AG08395 (cell line): Measurements from ENCODE around the gene PEX10.

Source experiments
- DNase-seq: peaks from one replicate; pipeline ENCODE4 v3.0.0; 2012; ENCODE audit warnings: mixed read lengths, low spot score

The PEX10 gene

GRCh38 chr1:2375246-2375922 lies 37.0 kb downstream of the PEX10 start:
- no peak for DNase-seq

- no peak for DNase-seq
These were observed 37.9 kb downstream of the PEX10 start for GRCh38 chr1:2374252-2375155.

GRCh38 chr1:2373551-2374251 lies 38.7 kb downstream of the PEX10 start:
- DNase-seq: no peak

- no peak for DNase-seq
These were observed 39.5 kb downstream of the PEX10 start for GRCh38 chr1:2372551-2373490.

GRCh38 chr1:2368053-2368744 lies 44.2 kb downstream of the PEX10 start:
- DNase-seq: no peak

GRCh38 chr1:2363847-2364513 lies 48.4 kb downstream of the PEX10 start:
- no peak for DNase-seq

- DNase-seq: no peak
These were observed 51.6 kb downstream of the PEX10 start for GRCh38 chr1:2360588-2361364.

GRCh38 chr1:2358651-2359640 lies 53.4 kb downstream of the PEX10 start:
- DNase-seq: no peak

GRCh38 chr1:2358072-2358471 lies 54.3 kb downstream of the PEX10 start:
- DNase-seq: no peak

- DNase-seq: no peak
These were observed 55.2 kb downstream of the PEX10 start for GRCh38 chr1:2356911-2357845.

GRCh38 chr1:2356401-2356800 lies 56.0 kb downstream of the PEX10 start:
- DNase-seq: no peak

GRCh38 chr1:2355373-2356261 lies 56.7 kb downstream of the PEX10 start:
- no peak for DNase-seq

GRCh38 chr1:2354511-2355372 lies 57.6 kb downstream of the PEX10 start:
- DNase-seq: no peak
